ENCODE results near the gene ZNF280B. TPM values are rescaled to one million over a fixed set of nuclear protein-coding genes. Genes with fewer than 3 reads are reported as not detected.

The ZNF280B gene
- total RNA-seq, 1 experiment from 2014 or later = 0.66 TPM

DNA sequence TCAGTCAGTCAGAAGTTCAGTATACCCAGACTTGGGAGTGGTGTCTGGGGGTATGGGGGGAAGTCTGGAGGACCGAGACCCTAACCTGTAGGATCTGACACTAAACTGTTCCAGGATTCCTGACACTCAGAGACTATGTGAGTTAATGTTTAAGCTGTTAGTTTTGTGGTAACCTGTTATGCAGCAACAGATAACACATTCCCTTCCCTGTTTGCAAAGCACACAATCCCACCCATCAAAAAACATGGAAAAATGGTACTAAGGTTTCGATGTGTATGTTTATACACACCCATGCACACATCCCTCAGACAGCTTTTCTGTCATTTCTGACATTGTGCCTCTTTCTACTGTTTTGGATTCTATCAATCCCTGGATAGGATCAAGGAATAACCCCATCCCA is 27.6 kb downstream of the ZNF280B start:
- Histone ChIP-seq H3K27me3 (ENCODE audit: low read length) (no peaks in the 10 kb centered on the region), H3K36me3 (ENCODE audit: low read depth, low read length) (no peaks in the 10 kb centered on the region), H3F3A (ENCODE audit: low read length, unreplicated experiment) (no peaks in the 10 kb centered on the region), H3K4me1 (ENCODE audit: insufficient read depth, low read length) (no peaks in the 10 kb centered on the region), H4K20me1 (ENCODE audit: low read length) (no peaks in the 10 kb centered on the region), H2AFZ (ENCODE audit: low read length) (no peak overlapping the region), H3K4me3 (ENCODE audit: low read length) (no peak overlapping the region), H3K79me2 (ENCODE audit: low read length) (no peaks in the 10 kb centered on the region), H3K9me3 (ENCODE audit: low read length) (no peaks in the 10 kb centered on the region), H3K9ac (ENCODE audit: low read length) (no peak overlapping the region), H3K9me2 (replicated peaks; ENCODE audit: low read length) (no peaks in the 10 kb centered on the region), H3K4me2 (ENCODE audit: low read length) (no peak overlapping the region), H3K27ac (ENCODE audit: low read length) (no peak overlapping the region)
- ChIA-PET CTCF (no interaction called here), POLR2A (ENCODE audit: unreplicated experiment) (no interaction called here)
- intact Hi-C loops (cut with micrococcal nuclease) = no loop called here
- no TSS peak for BruUV-seq (replicated peaks)
- TF ChIP-seq EZH2 (IDR thresholded peaks at IDR 0.05; ENCODE audit: low read length, unreplicated experiment) = no peak
- TF ChIP-seq, protein P1, sequence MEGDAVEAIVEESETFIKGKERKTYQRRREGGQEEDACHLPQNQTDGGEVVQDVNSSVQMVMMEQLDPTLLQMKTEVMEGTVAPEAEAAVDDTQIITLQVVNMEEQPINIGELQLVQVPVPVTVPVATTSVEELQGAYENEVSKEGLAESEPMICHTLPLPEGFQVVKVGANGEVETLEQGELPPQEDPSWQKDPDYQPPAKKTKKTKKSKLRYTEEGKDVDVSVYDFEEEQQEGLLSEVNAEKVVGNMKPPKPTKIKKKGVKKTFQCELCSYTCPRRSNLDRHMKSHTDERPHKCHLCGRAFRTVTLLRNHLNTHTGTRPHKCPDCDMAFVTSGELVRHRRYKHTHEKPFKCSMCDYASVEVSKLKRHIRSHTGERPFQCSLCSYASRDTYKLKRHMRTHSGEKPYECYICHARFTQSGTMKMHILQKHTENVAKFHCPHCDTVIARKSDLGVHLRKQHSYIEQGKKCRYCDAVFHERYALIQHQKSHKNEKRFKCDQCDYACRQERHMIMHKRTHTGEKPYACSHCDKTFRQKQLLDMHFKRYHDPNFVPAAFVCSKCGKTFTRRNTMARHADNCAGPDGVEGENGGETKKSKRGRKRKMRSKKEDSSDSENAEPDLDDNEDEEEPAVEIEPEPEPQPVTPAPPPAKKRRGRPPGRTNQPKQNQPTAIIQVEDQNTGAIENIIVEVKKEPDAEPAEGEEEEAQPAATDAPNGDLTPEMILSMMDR (conservative IDR thresholded peaks at IDR 0.05; ENCODE audit: low read depth, low read length) = no peak
- TF ChIP-seq EZH2phosphoT487 (IDR thresholded peaks at IDR 0.05; ENCODE audit: borderline replicate concordance, low read length) = no peak
- ATAC-seq = no peak
- no peak for DNase-seq

DNA sequence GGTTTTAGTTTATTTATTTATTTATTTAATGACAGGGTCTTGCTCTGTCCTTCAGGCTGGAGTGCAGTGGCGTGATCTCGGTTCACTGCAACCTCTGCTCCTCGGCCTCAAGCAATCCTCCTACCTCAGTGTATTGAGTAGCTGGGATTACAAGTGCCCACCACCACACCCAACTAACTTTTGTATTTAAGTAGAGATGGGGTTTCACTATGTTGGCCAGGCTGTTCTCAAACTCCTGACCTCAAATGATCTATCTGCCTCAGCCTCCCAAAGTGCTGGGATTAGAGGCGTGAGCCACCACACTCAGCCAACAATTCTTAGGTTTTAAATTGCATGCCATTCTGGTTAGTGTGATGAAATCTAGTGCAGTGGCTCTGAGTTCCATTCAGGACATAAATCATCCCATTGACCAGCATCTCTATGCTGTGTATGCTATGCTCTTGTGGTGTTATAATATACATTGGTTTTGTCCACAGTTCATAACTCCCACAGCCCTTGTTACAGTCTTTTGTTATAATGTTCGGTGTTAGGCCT is 28.5 kb downstream of the ZNF280B start:
- H3F3A ChIP-seq (ENCODE audit: low read length, unreplicated experiment) = no peaks in the 10 kb centered on the region
- no peaks in the 10 kb centered on the region for H3K9me2 ChIP-seq (replicated peaks; ENCODE audit: low read length)
- H3K27ac ChIP-seq (ENCODE audit: low read length) = no peak overlapping the region
- H2AFZ ChIP-seq (ENCODE audit: low read length) = no peak overlapping the region
- TF ChIP-seq EZH2 (IDR thresholded peaks at IDR 0.05; ENCODE audit: low read length, unreplicated experiment) (no peak), EZH2phosphoT487 (IDR thresholded peaks at IDR 0.05; ENCODE audit: borderline replicate concordance, low read length) (no peak)
- TF ChIP-seq, protein P1 (conservative IDR thresholded peaks at IDR 0.05; ENCODE audit: low read depth, low read length) = no peak
- intact Hi-C loops (cut with micrococcal nuclease) = no loop called here
- ChIA-PET POLR2A (ENCODE audit: unreplicated experiment) (no interaction called here), CTCF (no interaction called here)
- ATAC-seq (no peak), DNase-seq (no peak)
- H3K4me3 ChIP-seq (ENCODE audit: low read length) = no peak overlapping the region
- H4K20me1 ChIP-seq (ENCODE audit: low read length) = no peaks in the 10 kb centered on the region
- no peaks in the 10 kb centered on the region for H3K36me3 ChIP-seq (ENCODE audit: low read depth, low read length)
- H3K9me3 ChIP-seq (ENCODE audit: low read length) = no peaks in the 10 kb centered on the region
- H3K4me1 ChIP-seq (ENCODE audit: insufficient read depth, low read length) = no peaks in the 10 kb centered on the region
- BruUV-seq (replicated peaks) = no TSS peak
- no peaks in the 10 kb centered on the region for H3K27me3 ChIP-seq (ENCODE audit: low read length)
- H3K9ac ChIP-seq (ENCODE audit: low read length) = no peak overlapping the region
- no peak overlapping the region for H3K4me2 ChIP-seq (ENCODE audit: low read length)
- no peaks in the 10 kb centered on the region for H3K79me2 ChIP-seq (ENCODE audit: low read length)

DNA sequence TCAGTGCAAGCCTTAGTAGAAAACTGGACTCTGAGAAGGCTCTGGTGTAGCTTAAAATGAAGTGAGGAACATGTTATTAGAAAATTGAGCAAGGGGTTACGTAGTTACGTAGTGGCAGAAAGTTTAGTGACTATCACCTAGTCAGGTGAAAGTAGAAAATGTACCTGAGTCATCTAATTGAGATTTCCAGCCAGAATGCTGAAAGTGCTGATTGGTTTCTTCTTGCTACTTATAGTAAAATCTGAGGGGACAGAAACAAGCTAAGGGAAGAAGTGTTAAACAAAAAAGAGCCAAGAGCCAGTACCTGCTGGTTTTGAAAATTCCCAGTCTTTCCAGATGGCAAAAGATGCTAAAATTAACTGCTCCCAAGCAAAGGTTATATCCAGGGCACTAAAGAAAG is 29.4 kb downstream of the ZNF280B start:
- DNase-seq (no peak), ATAC-seq (no peak)
- H3K36me3 ChIP-seq (ENCODE audit: low read depth, low read length) = no peaks in the 10 kb centered on the region
- ChIA-PET CTCF (no interaction called here), POLR2A (ENCODE audit: unreplicated experiment) (no interaction called here)
- H3K4me2 ChIP-seq (ENCODE audit: low read length) = no peak overlapping the region
- no peaks in the 10 kb centered on the region for H3K9me2 ChIP-seq (replicated peaks; ENCODE audit: low read length)
- H3K79me2 ChIP-seq (ENCODE audit: low read length) = no peaks in the 10 kb centered on the region
- H3F3A ChIP-seq (ENCODE audit: low read length, unreplicated experiment) = no peaks in the 10 kb centered on the region
- H3K4me3 ChIP-seq (ENCODE audit: low read length) = no peak overlapping the region
- BruUV-seq (replicated peaks) = no TSS peak
- no peak overlapping the region for H3K9ac ChIP-seq (ENCODE audit: low read length)
- H3K27ac ChIP-seq (ENCODE audit: low read length) = no peak overlapping the region
- H2AFZ ChIP-seq (ENCODE audit: low read length) = no peak overlapping the region
- intact Hi-C loops (cut with micrococcal nuclease) = no loop called here
- H4K20me1 ChIP-seq (ENCODE audit: low read length) = no peaks in the 10 kb centered on the region
- no peaks in the 10 kb centered on the region for H3K9me3 ChIP-seq (ENCODE audit: low read length)
- H3K4me1 ChIP-seq (ENCODE audit: insufficient read depth, low read length) = no peaks in the 10 kb centered on the region
- no peaks in the 10 kb centered on the region for H3K27me3 ChIP-seq (ENCODE audit: low read length)
- TF ChIP-seq, protein P1 (conservative IDR thresholded peaks at IDR 0.05; ENCODE audit: low read depth, low read length) = no peak
- no peak for TF ChIP-seq EZH2phosphoT487 (IDR thresholded peaks at IDR 0.05; ENCODE audit: borderline replicate concordance, low read length)
- no peak for TF ChIP-seq EZH2 (IDR thresholded peaks at IDR 0.05; ENCODE audit: low read length, unreplicated experiment)
